ENCODE results near the gene TPK1.

GRCh38 chr7:144534655-144535395 is 301.0 kb downstream of the TPK1 start:
- no peak for TF ChIP-seq CTCF (IDR thresholded peaks at IDR 0.05)
- no peak for TF ChIP-seq EP300 (IDR thresholded peaks at IDR 0.05)
- no peak for TF ChIP-seq POLR2A (IDR thresholded peaks at IDR 0.05)

Data from upper lobe of left lung (tissue), 4 donors.